WTC11 (cell line): ENCODE results near the gene PRCD. TPM values are rescaled to one million over a fixed set of nuclear protein-coding genes. Genes with fewer than 3 reads are reported as not detected.

ENCODE experiments used
- ATAC-seq: fragments of 200-7000 bp; cut with Tn5 transposase; 2 replicates; pipeline ENCODE4 v1.10.0; 2021; ENCODE audit warnings: mild to moderate bottlenecking, moderate library complexity
- CTCF ChIA-PET: fragments of 300-600 bp; sonication (Branson Sonifier 250); formaldehyde crosslinking; loops from one replicate; lab custom pipeline; 2021; ENCODE audit warnings: antibody characterized with exemption; lab: Charles Lee
- POLR2A ChIA-PET: fragments of 350-600 bp; sonication (Branson Sonifier 250); formaldehyde crosslinking; loops from one replicate; lab custom pipeline; 2021; ENCODE audit warnings: antibody characterized with exemption; lab: Charles Lee
- DNase-seq: peaks from one replicate; pipeline ENCODE4 v3.0.0; 2021; ENCODE audit warnings: low spot score
- H3K27ac Mint-ChIP-seq: 2 replicates; pipeline ENCODE4 v1.8.0; 2021; ENCODE audit warnings: mixed read lengths
- H3K27me3 Mint-ChIP-seq: 2 replicates; pipeline ENCODE4 v1.8.0; 2021; ENCODE audit warnings: low read depth, mild to moderate bottlenecking, moderate library complexity, mixed read lengths
- H3K36me3 Mint-ChIP-seq: 2 replicates; pipeline ENCODE4 v1.8.0; 2021; ENCODE audit warnings: mixed read lengths
- H3K4me1 Mint-ChIP-seq: 2 replicates; pipeline ENCODE4 v1.8.0; 2022; ENCODE audit warnings: mixed read lengths
- H3K4me3 Mint-ChIP-seq: 2 replicates; pipeline ENCODE4 v1.8.0; 2021; ENCODE audit warnings: mild to moderate bottlenecking, moderate library complexity, mixed read lengths
- H3K9me3 Mint-ChIP-seq: 2 replicates; pipeline ENCODE4 v1.8.0; 2021; ENCODE audit warnings: mixed read lengths
- CREB1 ChIP-seq: sonication (generic); formaldehyde crosslinking; IDR thresholded peaks from 2 replicates; pipeline ENCODE4 v1.8.0; 2023; ENCODE audit warnings: mild to moderate bottlenecking, missing genetic modification reagents
- CREM ChIP-seq: sonication (generic); formaldehyde crosslinking; IDR thresholded peaks from 2 replicates; pipeline ENCODE4 v1.8.1; 2022; ENCODE audit warnings: mild to moderate bottlenecking, missing genetic modification reagents, moderate library complexity
- EMX1 ChIP-seq: fragments of 250-450 bp; sonication (Bioruptor Pico); IDR thresholded peaks from 2 replicates; pipeline ENCODE4 v1.8.0; 2021; ENCODE audit warnings: mild to moderate bottlenecking
- HMGA2 ChIP-seq: fragments of 250-450 bp; sonication (Bioruptor Pico); IDR thresholded peaks from 2 replicates; pipeline ENCODE4 v1.4.0; 2021; ENCODE audit warnings: mild to moderate bottlenecking, moderate library complexity
- JAZF1 ChIP-seq: fragments of 250-450 bp; sonication (Bioruptor Pico); IDR thresholded peaks from 2 replicates; pipeline ENCODE4 v1.9.0; 2021; ENCODE audit warnings: moderate library complexity, mild to moderate bottlenecking, inconsistent platforms
- NFYB ChIP-seq: sonication (generic); formaldehyde crosslinking; conservative IDR thresholded peaks from 2 replicates; pipeline ENCODE4 v1.8.0; 2022; ENCODE audit warnings: low read depth, missing genetic modification reagents
- NR3C1 ChIP-seq: sonication (generic); formaldehyde crosslinking; conservative IDR thresholded peaks from 2 replicates; pipeline ENCODE4 v1.8.1; 2023; ENCODE audit warnings: low read depth, mild to moderate bottlenecking, missing genetic modification reagents
- RORB ChIP-seq: fragments of 250-450 bp; sonication (Bioruptor Pico); IDR thresholded peaks from 2 replicates; pipeline ENCODE4 v1.9.0; 2021; ENCODE audit warnings: mild to moderate bottlenecking
- SMAD4 ChIP-seq: sonication (generic); formaldehyde crosslinking; IDR thresholded peaks from 2 replicates; pipeline ENCODE4 v1.8.0; 2022; ENCODE audit warnings: mild to moderate bottlenecking, missing genetic modification reagents
- SOX15 ChIP-seq: fragments of 250-450 bp; sonication (Bioruptor Pico); IDR thresholded peaks from 2 replicates; pipeline ENCODE4 v1.9.0; 2021; ENCODE audit warnings: mild to moderate bottlenecking
- ZNF121 ChIP-seq: sonication (generic); formaldehyde crosslinking; IDR thresholded peaks from 2 replicates; pipeline ENCODE4 v1.8.0; 2023; ENCODE audit warnings: missing genetic modification reagents
- ZNF423 ChIP-seq: fragments of 250-450 bp; sonication (Bioruptor Pico); IDR thresholded peaks from 2 replicates; pipeline ENCODE4 v2.1.2; 2022; ENCODE audit warnings: mild to moderate bottlenecking, moderate library complexity
- total RNA-seq: library from RNA; stranded (reverse); gene quantifications from 3 replicates; pipeline ENCODE4 v1.2.3, GENCODE V29; 2021
- TF ChIP-seq, protein P1 (sequence below): fragments of 200-600 bp; IDR thresholded peaks from 2 replicates; pipeline ENCODE4 v1.8.0; 2022; ENCODE audit warnings: antibody characterized with exemption
- TF ChIP-seq, protein P2 (sequence below): sonication (generic); formaldehyde crosslinking; IDR thresholded peaks from 2 replicates; pipeline ENCODE4 v1.8.1; 2022; ENCODE audit warnings: mild to moderate bottlenecking, moderate library complexity, missing genetic modification reagents
- TF ChIP-seq, protein P3 (sequence below): fragments of 250-450 bp; sonication (Bioruptor Pico); IDR thresholded peaks from 2 replicates; pipeline ENCODE4 v1.9.0; 2021; ENCODE audit warnings: mild to moderate bottlenecking, borderline replicate concordance
- TF ChIP-seq, protein P4 (sequence below): sonication (generic); formaldehyde crosslinking; IDR thresholded peaks from 2 replicates; pipeline ENCODE4 v1.8.1; 2023; ENCODE audit warnings: mild to moderate bottlenecking, missing genetic modification reagents
- TF ChIP-seq, protein P5 (sequence below): sonication (generic); formaldehyde crosslinking; IDR thresholded peaks from 2 replicates; pipeline ENCODE4 v1.8.1; 2023; ENCODE audit warnings: mild to moderate bottlenecking, missing genetic modification reagents, borderline replicate concordance

The PRCD gene
- total RNA-seq, 1 experiment from 2014 or later = 2.7 TPM

DNA sequence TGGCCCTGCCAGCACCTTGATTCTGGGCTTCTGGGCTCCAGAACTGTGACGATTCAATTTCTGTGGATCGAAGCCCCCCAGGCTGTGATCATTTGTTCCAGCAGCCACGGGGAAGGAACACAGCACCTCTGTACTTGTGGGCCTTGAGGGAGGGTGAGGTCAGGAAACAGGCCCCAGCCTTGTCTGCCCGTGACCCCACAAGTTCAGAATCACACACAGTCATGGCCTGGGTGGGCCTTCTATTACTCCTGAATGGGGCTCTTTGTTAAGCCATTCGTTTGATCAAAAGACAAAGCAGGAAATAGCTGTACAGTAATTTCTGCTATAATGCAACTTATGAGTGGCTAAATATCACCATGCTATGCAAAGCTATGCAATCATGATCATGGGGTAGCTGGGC lies 35.7 kb downstream of the PRCD start (continued):
- TF ChIP-seq, protein P1, sequence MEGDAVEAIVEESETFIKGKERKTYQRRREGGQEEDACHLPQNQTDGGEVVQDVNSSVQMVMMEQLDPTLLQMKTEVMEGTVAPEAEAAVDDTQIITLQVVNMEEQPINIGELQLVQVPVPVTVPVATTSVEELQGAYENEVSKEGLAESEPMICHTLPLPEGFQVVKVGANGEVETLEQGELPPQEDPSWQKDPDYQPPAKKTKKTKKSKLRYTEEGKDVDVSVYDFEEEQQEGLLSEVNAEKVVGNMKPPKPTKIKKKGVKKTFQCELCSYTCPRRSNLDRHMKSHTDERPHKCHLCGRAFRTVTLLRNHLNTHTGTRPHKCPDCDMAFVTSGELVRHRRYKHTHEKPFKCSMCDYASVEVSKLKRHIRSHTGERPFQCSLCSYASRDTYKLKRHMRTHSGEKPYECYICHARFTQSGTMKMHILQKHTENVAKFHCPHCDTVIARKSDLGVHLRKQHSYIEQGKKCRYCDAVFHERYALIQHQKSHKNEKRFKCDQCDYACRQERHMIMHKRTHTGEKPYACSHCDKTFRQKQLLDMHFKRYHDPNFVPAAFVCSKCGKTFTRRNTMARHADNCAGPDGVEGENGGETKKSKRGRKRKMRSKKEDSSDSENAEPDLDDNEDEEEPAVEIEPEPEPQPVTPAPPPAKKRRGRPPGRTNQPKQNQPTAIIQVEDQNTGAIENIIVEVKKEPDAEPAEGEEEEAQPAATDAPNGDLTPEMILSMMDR = no peak
- TF ChIP-seq SMAD4 (CRISPR knock-in tag) (no peak), NFYB (CRISPR knock-in tag) (no peak), EMX1 (CRISPR knock-in tag) (no peak), ZNF423 (no peak)
- TF ChIP-seq, protein P2, sequence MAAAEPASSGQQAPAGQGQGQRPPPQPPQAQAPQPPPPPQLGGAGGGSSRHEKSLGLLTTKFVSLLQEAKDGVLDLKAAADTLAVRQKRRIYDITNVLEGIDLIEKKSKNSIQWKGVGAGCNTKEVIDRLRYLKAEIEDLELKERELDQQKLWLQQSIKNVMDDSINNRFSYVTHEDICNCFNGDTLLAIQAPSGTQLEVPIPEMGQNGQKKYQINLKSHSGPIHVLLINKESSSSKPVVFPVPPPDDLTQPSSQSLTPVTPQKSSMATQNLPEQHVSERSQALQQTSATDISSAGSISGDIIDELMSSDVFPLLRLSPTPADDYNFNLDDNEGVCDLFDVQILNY = no peak
- TF ChIP-seq, all 79 proteins: peak for 0

DNA sequence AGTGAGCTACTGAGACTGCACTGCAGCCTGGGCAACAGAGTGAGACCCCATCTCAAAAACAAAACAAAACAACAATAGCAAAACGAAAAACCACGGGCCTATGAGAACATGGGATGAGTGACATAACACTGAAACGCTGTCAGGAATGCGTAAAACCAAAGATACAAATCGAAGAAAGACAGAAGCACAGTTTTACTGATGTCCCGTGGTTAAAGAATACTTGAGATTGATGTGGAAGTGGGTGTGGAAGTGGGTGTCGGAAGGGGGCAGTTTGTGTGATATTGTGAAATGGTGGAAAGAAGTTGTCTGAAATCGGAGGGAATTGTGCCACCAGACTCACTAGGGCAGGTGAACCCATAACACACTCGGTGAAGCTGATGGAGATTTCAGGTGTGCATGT lies 36.3 kb downstream of the PRCD start:
- TF ChIP-seq ZNF121 (CRISPR knock-in tag) = 0 out of 2 replicates have a peak, but pooled peaks have one; percentile 2
- no peak for TF ChIP-seq RORB (CRISPR knock-in tag)
- TF ChIP-seq, all 79 proteins: peak for 1
- Mint-ChIP-seq H3K4me3 (no peak overlapping the region), H3K4me1 (peaks cover 5% of the 10 kb centered on the region), H3K27me3 (peaks cover 24% of the 10 kb centered on the region), H3K27ac (no peak overlapping the region), H3K36me3 (no peaks in the 10 kb centered on the region; the same call in 1 of the 2 replicates), H3K9me3 (no peaks in the 10 kb centered on the region; the same call in 1 of the 2 replicates)
- ATAC-seq (no peak), DNase-seq (no peak)
- POLR2A ChIA-PET = no interaction called here
- CTCF ChIA-PET = interaction anchor here (0.9 to 3.5 kb wide), 4 partner anchors 9 to 53 kb away, joined by 3 to 20 read pairs (median 4); no protein-coding TSS in a partner anchor

DNA sequence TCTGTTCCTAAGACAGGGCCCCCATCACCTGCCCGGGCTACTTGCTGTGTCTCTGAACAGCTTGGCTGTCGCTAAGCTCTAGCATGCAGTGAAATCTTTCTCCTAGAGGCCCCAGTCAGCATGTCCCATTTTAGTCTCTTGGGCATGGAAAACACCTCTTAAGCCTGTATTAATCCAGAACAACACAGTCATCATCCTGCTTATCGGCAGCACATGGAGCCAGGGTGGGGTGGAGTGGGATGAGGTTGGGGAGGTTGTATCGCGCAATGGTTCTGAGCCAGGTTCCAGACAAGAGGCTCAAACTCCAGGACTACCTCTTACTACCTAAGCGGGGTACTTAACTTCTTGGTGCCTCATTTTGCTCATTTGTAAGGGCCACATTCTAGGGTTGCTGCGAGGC lies 38.0 kb downstream of the PRCD start:
- peaks cover 8% of the 10 kb centered on the region for H3K4me1 Mint-ChIP-seq
- TF ChIP-seq HMGA2 (CRISPR knock-in tag) (no peak), CREM (CRISPR knock-in tag) (no peak), NR3C1 (CRISPR knock-in tag) (no peak), NFYB (CRISPR knock-in tag) (no peak), CREB1 (no peak), SOX15 (no peak), JAZF1 (CRISPR knock-in tag) (no peak), ZNF423 (no peak)
- TF ChIP-seq, protein P3, sequence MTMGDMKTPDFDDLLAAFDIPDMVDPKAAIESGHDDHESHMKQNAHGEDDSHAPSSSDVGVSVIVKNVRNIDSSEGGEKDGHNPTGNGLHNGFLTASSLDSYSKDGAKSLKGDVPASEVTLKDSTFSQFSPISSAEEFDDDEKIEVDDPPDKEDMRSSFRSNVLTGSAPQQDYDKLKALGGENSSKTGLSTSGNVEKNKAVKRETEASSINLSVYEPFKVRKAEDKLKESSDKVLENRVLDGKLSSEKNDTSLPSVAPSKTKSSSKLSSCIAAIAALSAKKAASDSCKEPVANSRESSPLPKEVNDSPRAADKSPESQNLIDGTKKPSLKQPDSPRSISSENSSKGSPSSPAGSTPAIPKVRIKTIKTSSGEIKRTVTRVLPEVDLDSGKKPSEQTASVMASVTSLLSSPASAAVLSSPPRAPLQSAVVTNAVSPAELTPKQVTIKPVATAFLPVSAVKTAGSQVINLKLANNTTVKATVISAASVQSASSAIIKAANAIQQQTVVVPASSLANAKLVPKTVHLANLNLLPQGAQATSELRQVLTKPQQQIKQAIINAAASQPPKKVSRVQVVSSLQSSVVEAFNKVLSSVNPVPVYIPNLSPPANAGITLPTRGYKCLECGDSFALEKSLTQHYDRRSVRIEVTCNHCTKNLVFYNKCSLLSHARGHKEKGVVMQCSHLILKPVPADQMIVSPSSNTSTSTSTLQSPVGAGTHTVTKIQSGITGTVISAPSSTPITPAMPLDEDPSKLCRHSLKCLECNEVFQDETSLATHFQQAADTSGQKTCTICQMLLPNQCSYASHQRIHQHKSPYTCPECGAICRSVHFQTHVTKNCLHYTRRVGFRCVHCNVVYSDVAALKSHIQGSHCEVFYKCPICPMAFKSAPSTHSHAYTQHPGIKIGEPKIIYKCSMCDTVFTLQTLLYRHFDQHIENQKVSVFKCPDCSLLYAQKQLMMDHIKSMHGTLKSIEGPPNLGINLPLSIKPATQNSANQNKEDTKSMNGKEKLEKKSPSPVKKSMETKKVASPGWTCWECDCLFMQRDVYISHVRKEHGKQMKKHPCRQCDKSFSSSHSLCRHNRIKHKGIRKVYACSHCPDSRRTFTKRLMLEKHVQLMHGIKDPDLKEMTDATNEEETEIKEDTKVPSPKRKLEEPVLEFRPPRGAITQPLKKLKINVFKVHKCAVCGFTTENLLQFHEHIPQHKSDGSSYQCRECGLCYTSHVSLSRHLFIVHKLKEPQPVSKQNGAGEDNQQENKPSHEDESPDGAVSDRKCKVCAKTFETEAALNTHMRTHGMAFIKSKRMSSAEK (CRISPR knock-in tag) = no peak
- TF ChIP-seq, protein P4, sequence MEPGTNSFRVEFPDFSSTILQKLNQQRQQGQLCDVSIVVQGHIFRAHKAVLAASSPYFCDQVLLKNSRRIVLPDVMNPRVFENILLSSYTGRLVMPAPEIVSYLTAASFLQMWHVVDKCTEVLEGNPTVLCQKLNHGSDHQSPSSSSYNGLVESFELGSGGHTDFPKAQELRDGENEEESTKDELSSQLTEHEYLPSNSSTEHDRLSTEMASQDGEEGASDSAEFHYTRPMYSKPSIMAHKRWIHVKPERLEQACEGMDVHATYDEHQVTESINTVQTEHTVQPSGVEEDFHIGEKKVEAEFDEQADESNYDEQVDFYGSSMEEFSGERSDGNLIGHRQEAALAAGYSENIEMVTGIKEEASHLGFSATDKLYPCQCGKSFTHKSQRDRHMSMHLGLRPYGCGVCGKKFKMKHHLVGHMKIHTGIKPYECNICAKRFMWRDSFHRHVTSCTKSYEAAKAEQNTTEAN = no peak
- TF ChIP-seq, protein P5, sequence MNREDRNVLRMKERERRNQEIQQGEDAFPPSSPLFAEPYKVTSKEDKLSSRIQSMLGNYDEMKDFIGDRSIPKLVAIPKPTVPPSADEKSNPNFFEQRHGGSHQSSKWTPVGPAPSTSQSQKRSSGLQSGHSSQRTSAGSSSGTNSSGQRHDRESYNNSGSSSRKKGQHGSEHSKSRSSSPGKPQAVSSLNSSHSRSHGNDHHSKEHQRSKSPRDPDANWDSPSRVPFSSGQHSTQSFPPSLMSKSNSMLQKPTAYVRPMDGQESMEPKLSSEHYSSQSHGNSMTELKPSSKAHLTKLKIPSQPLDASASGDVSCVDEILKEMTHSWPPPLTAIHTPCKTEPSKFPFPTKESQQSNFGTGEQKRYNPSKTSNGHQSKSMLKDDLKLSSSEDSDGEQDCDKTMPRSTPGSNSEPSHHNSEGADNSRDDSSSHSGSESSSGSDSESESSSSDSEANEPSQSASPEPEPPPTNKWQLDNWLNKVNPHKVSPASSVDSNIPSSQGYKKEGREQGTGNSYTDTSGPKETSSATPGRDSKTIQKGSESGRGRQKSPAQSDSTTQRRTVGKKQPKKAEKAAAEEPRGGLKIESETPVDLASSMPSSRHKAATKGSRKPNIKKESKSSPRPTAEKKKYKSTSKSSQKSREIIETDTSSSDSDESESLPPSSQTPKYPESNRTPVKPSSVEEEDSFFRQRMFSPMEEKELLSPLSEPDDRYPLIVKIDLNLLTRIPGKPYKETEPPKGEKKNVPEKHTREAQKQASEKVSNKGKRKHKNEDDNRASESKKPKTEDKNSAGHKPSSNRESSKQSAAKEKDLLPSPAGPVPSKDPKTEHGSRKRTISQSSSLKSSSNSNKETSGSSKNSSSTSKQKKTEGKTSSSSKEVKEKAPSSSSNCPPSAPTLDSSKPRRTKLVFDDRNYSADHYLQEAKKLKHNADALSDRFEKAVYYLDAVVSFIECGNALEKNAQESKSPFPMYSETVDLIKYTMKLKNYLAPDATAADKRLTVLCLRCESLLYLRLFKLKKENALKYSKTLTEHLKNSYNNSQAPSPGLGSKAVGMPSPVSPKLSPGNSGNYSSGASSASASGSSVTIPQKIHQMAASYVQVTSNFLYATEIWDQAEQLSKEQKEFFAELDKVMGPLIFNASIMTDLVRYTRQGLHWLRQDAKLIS = no peak
- TF ChIP-seq, protein P1 = no peak
- H3K4me3 Mint-ChIP-seq = no peak overlapping the region
- POLR2A ChIA-PET = no interaction called here
- no peaks in the 10 kb centered on the region for H3K36me3 Mint-ChIP-seq
- DNase-seq (no peak), ATAC-seq (no peak)
- no peaks in the 10 kb centered on the region; the same call in 1 of the 2 replicates for H3K9me3 Mint-ChIP-seq
- H3K27ac Mint-ChIP-seq = no peak overlapping the region
- CTCF ChIA-PET = interaction anchor here (0.9 to 3.5 kb wide), 6 partner anchors 8 to 104 kb away, joined by 3 to 20 read pairs (median 5); no protein-coding TSS in a partner anchor
- peaks cover 35% of the 10 kb centered on the region for H3K27me3 Mint-ChIP-seq
